ENCODE measurements around the gene RUNX2. TPM values are rescaled to one million over a fixed set of nuclear protein-coding genes. Genes with fewer than 3 reads are reported as not detected.

The RUNX2 gene
- total and polyA plus RNA-seq, 9 of the 15 experiments (the other 6 are each of a cell fraction or from before 2014, with no cell fraction given) = 0.29 to 1.00 (median 0.43) TPM

GRCh38 chr6:45419571-45420082, 91.5 kb downstream of the RUNX2 start (continued):
- TF ChIP-seq ATF6 (CRISPR knock-in tag; IDR thresholded peaks at IDR 0.05) (no peak), CXXC5 (CRISPR knock-in tag; IDR thresholded peaks at IDR 0.05) (0 out of 2 replicates have a peak, but pooled peaks have one; percentile 29), ZBTB33 (CRISPR knock-in tag; IDR thresholded peaks at IDR 0.05) (peak; percentile 72), ARID2 (IDR thresholded peaks at IDR 0.05) (0 out of 2 replicates have a peak, but pooled peaks have one; percentile 43), CGGBP1 (CRISPR knock-in tag; IDR thresholded peaks at IDR 0.05) (no peak), MTA3 (IDR thresholded peaks at IDR 0.05; ENCODE audit: borderline replicate concordance) (peak; percentile 9; the same call in 1 of the 2 replicates), ZNF511 (CRISPR knock-in tag; IDR thresholded peaks at IDR 0.05) (0 out of 2 replicates have a peak, but pooled peaks have one; percentile 12), SNIP1 (IDR thresholded peaks at IDR 0.05; ENCODE audit: low read depth) (no peak), PCBP1 (IDR thresholded peaks at IDR 0.05; ENCODE audit: low read depth, low read length, poor library complexity, severe bottlenecking) (peak; percentile 65), SFPQ (IDR thresholded peaks at IDR 0.05; ENCODE audit: low read depth, low read length) (no peak), ZFP36 (IDR thresholded peaks at IDR 0.05; ENCODE audit: low read depth, low read length, partially characterized antibody) (peak; percentile 12), FOXP4 (CRISPR knock-in tag; IDR thresholded peaks at IDR 0.05; ENCODE audit: borderline replicate concordance) (no peak)

Data from K562 (cell line).